Neural cell (in vitro differentiated cells): ENCODE results near the gene MLEC.
A peak's percentile ranks its signal among the peaks of the same experiment; 100 is the strongest.

Source experiments
- CTCF ChIP-seq: fragments of 450-650 bp; IDR thresholded peaks from 2 replicates; pipeline ENCODE4 v1.5.1; 2014; ENCODE audit warnings: antibody characterized with exemption, mild to moderate bottlenecking, moderate library complexity; ENCODE audit not compliant: poor library complexity, severe bottlenecking
- EP300 ChIP-seq: fragments of 450-650 bp; conservative IDR thresholded peaks from 2 replicates; pipeline ENCODE4 v1.6.1; 2014; ENCODE audit warnings: antibody characterized with exemption, mild to moderate bottlenecking, moderate library complexity; ENCODE audit not compliant: poor library complexity, severe bottlenecking
- EZH2 ChIP-seq: fragments of 200-600, 300-800 bp; shearing (Covaris generic), sonication (generic); IDR thresholded peaks from 2 replicates; pipeline ENCODE4 v1.6.1; 2014; ENCODE audit warnings: antibody characterized with exemption, low read length, borderline replicate concordance, mild to moderate bottlenecking; ENCODE audit not compliant: insufficient read depth, poor library complexity, severe bottlenecking
- RAD21 ChIP-seq: fragments of 450-650 bp; conservative IDR thresholded peaks from 2 replicates; pipeline ENCODE4 v1.6.1; 2014; ENCODE audit warnings: antibody characterized with exemption, mild to moderate bottlenecking, moderate library complexity

DNA sequence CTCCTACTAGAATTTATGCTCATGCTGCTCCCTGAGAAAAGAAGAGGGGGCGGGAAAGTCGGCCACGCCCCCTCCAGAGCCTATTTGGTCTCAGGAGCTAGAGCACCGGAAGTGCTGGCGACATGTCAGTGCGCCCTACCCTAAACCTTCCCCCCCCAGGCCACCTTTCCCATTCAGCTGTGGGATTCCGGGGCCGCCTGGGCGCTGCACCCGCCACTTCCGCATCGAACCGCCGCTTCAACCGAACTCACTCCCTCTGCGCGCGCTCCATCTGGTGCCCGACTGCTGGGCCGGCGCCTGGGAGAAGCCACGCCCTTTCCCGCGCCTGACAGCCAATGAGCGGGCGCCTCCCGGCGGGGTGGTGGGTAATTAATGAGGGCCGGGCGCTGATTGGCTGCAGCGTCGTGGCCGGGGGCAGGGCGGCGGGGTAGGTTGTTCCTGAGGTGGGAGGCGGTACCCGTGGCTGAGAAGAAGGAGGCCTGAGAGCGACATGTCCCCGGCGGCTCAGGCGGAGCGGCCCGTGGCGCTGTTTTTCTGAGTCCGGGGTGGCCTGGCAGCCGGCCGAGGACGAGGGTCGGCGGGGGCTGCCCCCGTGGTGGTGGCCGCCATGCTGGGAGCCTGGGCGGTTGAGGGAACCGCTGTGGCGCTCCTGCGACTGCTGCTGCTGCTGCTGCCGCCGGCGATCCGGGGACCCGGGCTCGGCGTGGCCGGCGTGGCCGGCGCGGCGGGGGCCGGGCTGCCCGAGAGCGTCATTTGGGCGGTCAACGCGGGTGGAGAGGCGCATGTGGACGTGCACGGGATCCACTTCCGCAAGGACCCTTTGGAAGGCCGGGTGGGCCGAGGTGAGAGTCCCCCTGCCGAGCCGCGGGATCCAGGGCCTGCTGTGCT, at the start of gene MLEC:
- TF ChIP-seq EZH2 (no peak), CTCF (peak; percentile 60), RAD21 (peak; percentile 65), EP300 (peak; percentile 59)
